Activated B cell treated with CpG ODN at 0.5 μM for 24 hours (primary cell): ENCODE data around the gene DSC1. TPM values are rescaled to one million over a fixed set of nuclear protein-coding genes. Genes with fewer than 3 reads are reported as not detected.

Experiments used
- ATAC-seq: fragments of 200-7000 bp; cut with Tn5 transposase; one replicate; pipeline ENCODE4 v1.10.0; 2021; ENCODE audit warnings: low read depth, mild to moderate bottlenecking, moderate library complexity
- CTCF ChIA-PET: fragments of 350-600 bp; sonication (Branson Sonifier 250); formaldehyde crosslinking; loops from one replicate; lab custom pipeline; 2021; ENCODE audit warnings: antibody characterized with exemption; lab: Charles Lee
- POLR2A ChIA-PET: fragments of 350-600 bp; sonication (Branson Sonifier 250); formaldehyde crosslinking; loops from one replicate; lab custom pipeline; 2021; ENCODE audit warnings: antibody characterized with exemption; lab: Charles Lee
- DNase-seq: peaks from one replicate; pipeline ENCODE4 v3.0.0; 2022
- H3K27ac Mint-ChIP-seq: one replicate; pipeline ENCODE4 v1.8.0; 2020; ENCODE audit warnings: mixed read lengths
- H3K27me3 Mint-ChIP-seq: one replicate; pipeline ENCODE4 v1.8.0; 2021; ENCODE audit warnings: mixed read lengths
- H3K36me3 Mint-ChIP-seq: one replicate; pipeline ENCODE4 v1.8.0; 2021; ENCODE audit warnings: low read depth, mixed read lengths
- H3K4me1 Mint-ChIP-seq: one replicate; pipeline ENCODE4 v1.8.0; 2021; ENCODE audit warnings: mixed read lengths
- H3K4me3 Mint-ChIP-seq: one replicate; pipeline ENCODE4 v1.8.0; 2020; ENCODE audit warnings: mild to moderate bottlenecking, mixed read lengths
- H3K9me3 Mint-ChIP-seq: one replicate; pipeline ENCODE4 v1.8.0; 2020; ENCODE audit warnings: mixed read lengths
- intact Hi-C: fragments of 100-400 bp; cut with micrococcal nuclease; formaldehyde crosslinking; loops from one replicate; pipeline ENCODE4 v1.15.1; 2024
- total RNA-seq: library from RNA; stranded (reverse); gene quantifications from 2 replicates; pipeline ENCODE4 v1.2.3, GENCODE V29; 2022
- TF ChIP-seq, protein P1 (sequence below): fragments of 200-600 bp; IDR thresholded peaks from one replicate; pipeline ENCODE4 v1.8.0; 2022; ENCODE audit warnings: antibody characterized with exemption, mild to moderate bottlenecking

The DSC1 gene, protein sequence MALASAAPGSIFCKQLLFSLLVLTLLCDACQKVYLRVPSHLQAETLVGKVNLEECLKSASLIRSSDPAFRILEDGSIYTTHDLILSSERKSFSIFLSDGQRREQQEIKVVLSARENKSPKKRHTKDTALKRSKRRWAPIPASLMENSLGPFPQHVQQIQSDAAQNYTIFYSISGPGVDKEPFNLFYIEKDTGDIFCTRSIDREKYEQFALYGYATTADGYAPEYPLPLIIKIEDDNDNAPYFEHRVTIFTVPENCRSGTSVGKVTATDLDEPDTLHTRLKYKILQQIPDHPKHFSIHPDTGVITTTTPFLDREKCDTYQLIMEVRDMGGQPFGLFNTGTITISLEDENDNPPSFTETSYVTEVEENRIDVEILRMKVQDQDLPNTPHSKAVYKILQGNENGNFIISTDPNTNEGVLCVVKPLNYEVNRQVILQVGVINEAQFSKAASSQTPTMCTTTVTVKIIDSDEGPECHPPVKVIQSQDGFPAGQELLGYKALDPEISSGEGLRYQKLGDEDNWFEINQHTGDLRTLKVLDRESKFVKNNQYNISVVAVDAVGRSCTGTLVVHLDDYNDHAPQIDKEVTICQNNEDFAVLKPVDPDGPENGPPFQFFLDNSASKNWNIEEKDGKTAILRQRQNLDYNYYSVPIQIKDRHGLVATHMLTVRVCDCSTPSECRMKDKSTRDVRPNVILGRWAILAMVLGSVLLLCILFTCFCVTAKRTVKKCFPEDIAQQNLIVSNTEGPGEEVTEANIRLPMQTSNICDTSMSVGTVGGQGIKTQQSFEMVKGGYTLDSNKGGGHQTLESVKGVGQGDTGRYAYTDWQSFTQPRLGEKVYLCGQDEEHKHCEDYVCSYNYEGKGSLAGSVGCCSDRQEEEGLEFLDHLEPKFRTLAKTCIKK
- not detected in 2 replicates for total RNA-seq

DNA sequence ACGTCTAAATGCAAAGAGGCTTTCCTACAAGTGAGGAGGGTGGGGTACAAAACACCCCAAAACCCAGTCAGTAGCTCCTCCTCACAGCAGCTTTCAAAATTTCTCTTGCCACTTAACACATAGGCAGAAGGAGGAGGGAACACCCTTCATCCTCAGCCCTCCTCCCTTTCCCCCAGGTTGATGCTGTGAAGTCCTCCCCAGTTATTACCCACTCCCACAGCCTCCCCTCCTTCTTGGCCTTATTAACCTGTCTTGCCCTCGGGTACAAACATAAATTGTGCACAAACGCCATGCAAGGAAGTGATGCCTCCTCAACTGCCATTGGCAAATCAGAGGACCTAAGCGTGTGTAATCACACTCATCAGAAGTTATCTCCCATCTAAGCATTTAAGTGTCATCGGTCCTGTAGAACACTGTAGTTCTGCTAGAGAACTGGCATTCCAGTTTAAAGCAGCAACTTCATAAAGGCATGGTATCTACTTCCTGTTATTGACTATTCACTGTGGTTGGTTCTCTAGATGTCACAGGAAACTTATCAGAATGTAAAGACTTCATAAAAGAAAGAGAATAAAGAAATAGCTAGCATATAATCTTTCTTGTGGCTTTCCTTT, at the start of gene DSC1:
TSS of gene DSC1 (minus strand) at position 32 of the 611 bp plus-strand sequence. CDS start 262 bp downstream, outside the sequence.
- Mint-ChIP-seq H3K27ac (no peak within 1 kb of the TSS), H3K4me1 (no peaks in the 10 kb centered on the region), H3K4me3 (no peak within 1 kb of the TSS), H3K27me3 (no peaks in the 10 kb centered on the region), H3K36me3 (no peaks in the 10 kb centered on the region), H3K9me3 (peaks cover 2% of the 10 kb centered on the region)
- ATAC-seq (no peak), DNase-seq (no peak)
- TF ChIP-seq, protein P1, sequence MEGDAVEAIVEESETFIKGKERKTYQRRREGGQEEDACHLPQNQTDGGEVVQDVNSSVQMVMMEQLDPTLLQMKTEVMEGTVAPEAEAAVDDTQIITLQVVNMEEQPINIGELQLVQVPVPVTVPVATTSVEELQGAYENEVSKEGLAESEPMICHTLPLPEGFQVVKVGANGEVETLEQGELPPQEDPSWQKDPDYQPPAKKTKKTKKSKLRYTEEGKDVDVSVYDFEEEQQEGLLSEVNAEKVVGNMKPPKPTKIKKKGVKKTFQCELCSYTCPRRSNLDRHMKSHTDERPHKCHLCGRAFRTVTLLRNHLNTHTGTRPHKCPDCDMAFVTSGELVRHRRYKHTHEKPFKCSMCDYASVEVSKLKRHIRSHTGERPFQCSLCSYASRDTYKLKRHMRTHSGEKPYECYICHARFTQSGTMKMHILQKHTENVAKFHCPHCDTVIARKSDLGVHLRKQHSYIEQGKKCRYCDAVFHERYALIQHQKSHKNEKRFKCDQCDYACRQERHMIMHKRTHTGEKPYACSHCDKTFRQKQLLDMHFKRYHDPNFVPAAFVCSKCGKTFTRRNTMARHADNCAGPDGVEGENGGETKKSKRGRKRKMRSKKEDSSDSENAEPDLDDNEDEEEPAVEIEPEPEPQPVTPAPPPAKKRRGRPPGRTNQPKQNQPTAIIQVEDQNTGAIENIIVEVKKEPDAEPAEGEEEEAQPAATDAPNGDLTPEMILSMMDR = no peak
- ChIA-PET POLR2A (no interaction called here), CTCF (no interaction called here)
- intact Hi-C loops = no loop called here

DNA sequence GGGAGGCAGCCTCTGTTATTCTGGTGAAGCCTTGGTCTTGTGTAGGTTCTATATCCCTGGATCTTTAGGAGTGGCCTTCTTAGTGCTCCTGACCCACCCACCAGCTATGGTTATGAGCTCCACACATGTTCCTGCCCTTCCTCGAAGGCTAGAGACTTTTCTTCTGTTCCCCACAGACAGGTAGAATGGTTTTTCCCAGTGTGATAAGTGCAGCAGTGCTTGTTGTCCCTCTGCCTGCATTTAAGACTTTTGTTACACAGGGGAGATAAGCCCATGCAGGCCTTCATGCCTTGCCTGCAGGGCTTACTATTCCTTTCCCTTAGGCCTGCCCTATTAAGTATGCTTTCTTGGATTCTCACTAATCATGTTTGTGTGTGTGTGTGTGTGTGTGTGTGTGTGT, 48.4 kb upstream of the DSC1 start:
- intact Hi-C loops = no loop called here
- Mint-ChIP-seq H3K27ac (no peak overlapping the region), H3K4me1 (no peaks in the 10 kb centered on the region), H3K4me3 (no peak overlapping the region), H3K27me3 (no peaks in the 10 kb centered on the region), H3K36me3 (no peaks in the 10 kb centered on the region), H3K9me3 (peaks cover 6% of the 10 kb centered on the region)
- POLR2A ChIA-PET = no interaction called here
- CTCF ChIA-PET = interaction anchor here (0.6 kb wide), 1 partner anchor 22 kb away, joined by 3 read pairs; no protein-coding TSS in a partner anchor
- TF ChIP-seq, protein P1 = no peak
- ATAC-seq = no peak
- no peak for DNase-seq

DNA sequence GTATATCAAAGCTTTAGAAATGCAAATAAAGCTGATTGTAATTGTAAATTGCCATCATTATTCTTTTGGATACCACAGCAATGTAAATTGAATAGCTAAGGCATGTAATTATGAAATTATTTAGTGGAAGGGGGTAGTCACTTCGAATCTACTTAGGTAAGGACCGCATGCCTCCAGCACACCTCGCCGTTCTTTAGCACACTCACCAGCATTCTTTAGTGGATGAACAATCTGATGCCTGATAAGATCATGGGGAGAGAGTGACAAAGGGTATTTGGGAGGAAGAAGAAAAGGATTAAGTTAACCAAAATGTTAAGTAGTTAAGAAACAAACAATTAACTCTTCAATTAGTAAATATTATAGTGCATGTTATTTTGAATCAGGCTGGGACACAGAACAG, 46.4 kb upstream of the DSC1 start:
- ATAC-seq = no peak
- no peak overlapping the region for H3K27ac Mint-ChIP-seq
- POLR2A ChIA-PET = no interaction called here

DNA sequence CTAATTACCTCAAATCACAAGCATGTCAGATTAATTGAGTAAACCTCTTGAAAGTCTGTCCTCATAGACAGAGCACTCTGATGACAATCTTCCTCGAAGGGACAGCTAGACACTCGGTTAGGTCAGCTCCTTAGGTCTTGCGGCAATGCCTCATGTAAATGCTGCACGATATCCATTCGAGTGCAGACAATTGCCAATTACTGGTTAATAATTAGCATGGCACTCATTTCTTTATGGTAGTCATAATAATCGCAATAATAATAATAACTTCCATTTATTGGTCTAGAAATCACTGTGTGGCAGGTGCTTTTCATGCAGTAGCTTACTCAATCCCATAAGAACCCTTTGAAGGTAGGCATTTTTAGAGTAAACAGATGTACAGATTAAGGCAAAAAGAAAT, 44.7 kb upstream of the DSC1 start:
- ATAC-seq = no peak
- POLR2A ChIA-PET = no interaction called here

More for the DNA sequence above, 46.4 kb upstream of the DSC1 start:
- Mint-ChIP-seq H3K27me3 (no peaks in the 10 kb centered on the region), H3K36me3 (no peaks in the 10 kb centered on the region), H3K9me3 (peaks cover 6% of the 10 kb centered on the region), H3K4me1 (no peaks in the 10 kb centered on the region), H3K4me3 (no peak overlapping the region)
- no peak for DNase-seq
- CTCF ChIA-PET = no interaction called here
- intact Hi-C loops = no loop called here
- TF ChIP-seq, protein P1 = no peak

More for the DNA sequence above, 44.7 kb upstream of the DSC1 start:
- CTCF ChIA-PET = no interaction called here
- TF ChIP-seq, protein P1 = no peak
- H3K9me3 Mint-ChIP-seq = peaks cover 3% of the 10 kb centered on the region
- no peak overlapping the region for H3K27ac Mint-ChIP-seq
- H3K4me3 Mint-ChIP-seq = no peak overlapping the region
- no peaks in the 10 kb centered on the region for H3K36me3 Mint-ChIP-seq
- H3K4me1 Mint-ChIP-seq = no peaks in the 10 kb centered on the region
- intact Hi-C loops = no loop called here
- no peak for DNase-seq
- no peaks in the 10 kb centered on the region for H3K27me3 Mint-ChIP-seq
